Sciatic nerve (tissue), 2 donors: ENCODE results near the gene LANCL2. TPM values are rescaled to one million over a fixed set of nuclear protein-coding genes. Genes with fewer than 3 reads are reported as not detected.

Source experiments
- ATAC-seq: fragments of 200-7000 bp; cut with Tn5 transposase; one replicate; pipeline ENCODE4 v1.9.1; 2020; ENCODE audit warnings: mild to moderate bottlenecking, moderate library complexity
- DNase-seq: peaks from one replicate; pipeline ENCODE4 v3.0.0-alpha.2; 2020; ENCODE audit warnings: low spot score
- intact Hi-C: fragments of 100-400 bp; cut with DNase I; formaldehyde crosslinking; loops from one replicate; pipeline ENCODE4 v1.14.2; 2022
- total RNA-seq: library from RNA; stranded (reverse); fragmentation: NEBNext Ultra II Directional; extraction: Animal tissue kit (Norgen Biotek cat#: 25700); gene quantifications from one replicate; pipeline ENCODE4 v1.2.1, GENCODE V29; 2021
- donor health status: DM: no; HTN: no; CAD: no.
- donor health status: DM: no; HTN: no; CAD: no.

LANCL2 gene
- total RNA-seq, 1 donor from 2014 or later, result 9.3 TPM

GRCh38 chr7:55476852-55477780 is 112.0 kb downstream of the LANCL2 start:
- intact Hi-C loops, result no loop called here
- DNase-seq, result no peak
- ATAC-seq, result no peak

- DNase-seq, result no peak
- ATAC-seq, result peak; percentile 25
- intact Hi-C loops, result no loop called here
These were observed 112.7 kb downstream of the LANCL2 start for GRCh38 chr7:55477781-55478374.

- DNase-seq (no peak), ATAC-seq (no peak)
- intact Hi-C loops, result no loop called here
These were observed 113.6 kb downstream of the LANCL2 start for GRCh38 chr7:55478700-55479099.

GRCh38 chr7:55481155-55481554 is 116.0 kb downstream of the LANCL2 start:
- no peak for ATAC-seq
- DNase-seq, result no peak
- intact Hi-C loops, result no loop called here

GRCh38 chr7:55483046-55483445 is 117.9 kb downstream of the LANCL2 start:
- ATAC-seq (no peak), DNase-seq (no peak)
- intact Hi-C loops, result no loop called here

Other genes with a start within 250 kb of the LANCL2 start
- 66.2 TPM for gene VOPP1, start 207.2 kb downstream of the LANCL2 start, total RNA-seq